HCT116 (cell line): ENCODE data around the gene COL4A1. TPM values are rescaled to one million over a fixed set of nuclear protein-coding genes. Genes with fewer than 3 reads are reported as not detected.

Experiments
- ATAC-seq: fragments of 200-7000 bp; cut with Tn5 transposase; 2 replicates; pipeline ENCODE4 v1.9.1; 2020; ENCODE audit warnings: mild to moderate bottlenecking, moderate library complexity
- BruUV-seq: library from RNA; stranded (reverse); fragments of 400-500 nt; replicated peaks from 2 replicates; lab custom pipeline; 2021; lab: Mats Ljungman, UMichigan
- CTCF ChIA-PET: fragments of 300-600 bp; sonication (Branson Sonifier 250); formaldehyde crosslinking; loops from one replicate; lab custom pipeline; 2021; ENCODE audit warnings: antibody characterized with exemption; lab: Charles Lee
- POLR2A ChIA-PET: fragments of 300-600, 350-600 bp; sonication (Branson Sonifier 250); formaldehyde crosslinking; loops from one replicate; lab custom pipeline; 2021; ENCODE audit warnings: antibody characterized with exemption; lab: Charles Lee
- RAD21 ChIA-PET, 2 experiments: fragments of 300-600 bp; sonication (Branson Sonifier 250); formaldehyde crosslinking; loops; one replicate each; lab custom pipeline; 2023; ENCODE audit warnings: low total read pairs in 2 of 2; ENCODE audit not compliant: uncharacterized antibody in 2 of 2, unreplicated experiment in 2 of 2, low non-redundant PET in 1 of 2; lab: Charles Lee
- DNase-seq: peaks from one replicate; pipeline ENCODE4 v3.0.0-alpha.2; 2010; ENCODE audit warnings: low read depth, low spot score
- H2AFZ ChIP-seq: fragments of 200-600 bp; shearing (Covaris generic), sonication (generic); 2 replicates; pipeline ENCODE4 v1.6.1; 2017; ENCODE audit warnings: low read depth, mixed run types, mixed read lengths, antibody characterized with exemption, low read length; ENCODE audit not compliant: poor library complexity, severe bottlenecking
- H3K27ac ChIP-seq: 2 replicates; pipeline ENCODE4 v1.5.1; 2012; ENCODE audit warnings: low read depth, low read length
- H3K27me3 ChIP-seq: fragments of 200-600 bp; sonication (generic); 2 replicates; pipeline ENCODE4 v1.6.1; 2016; ENCODE audit warnings: mixed run types, low read length, mixed read lengths; ENCODE audit not compliant: insufficient read depth
- H3K36me3 ChIP-seq, 2 experiments: fragments of 200-500 bp in 1 of 2; fragments of 200-600 bp in 1 of 2; sonication (Bioruptor generic) in 1 of 2; sonication (generic) in 1 of 2; 2 replicates each; pipeline versions ENCODE4 v1.5.1 to v1.6.1; 2014 to 2016; ENCODE audit warnings: low read length in 2 of 2, inconsistent platforms in 1 of 2, mixed read lengths in 1 of 2, mixed run types in 1 of 2; ENCODE audit not compliant: insufficient read depth in 2 of 2, control insufficient read depth in 1 of 2
- H3K4me1 ChIP-seq, 2 experiments: fragments of 200-600 bp in 1 of 2; sonication (generic) in 1 of 2; 2 replicates each; pipeline versions ENCODE4 v1.5.1 to v1.6.1; 2012 to 2017; ENCODE audit warnings: low read length in 2 of 2, inconsistent platforms in 1 of 2, mild to moderate bottlenecking in 1 of 2, mixed read lengths in 1 of 2, mixed run types in 1 of 2, moderate library complexity in 1 of 2; ENCODE audit not compliant: insufficient read depth in 2 of 2, control insufficient read depth in 1 of 2
- H3K4me2 ChIP-seq: fragments of 200-600 bp; sonication (generic); 2 replicates; pipeline ENCODE4 v1.6.1; 2017; ENCODE audit warnings: mixed run types, low read length, mixed read lengths
- H3K4me3 ChIP-seq, 2 experiments: fragments of 200-600 bp in 1 of 2; sonication (generic) in 1 of 2; replicated peaks in 1 of 2; 2 replicates each; pipeline ENCODE4 v1.5.1; 2011 to 2016; ENCODE audit warnings: low read length in 2 of 2, control low read depth in 1 of 2, low read depth in 1 of 2, mild to moderate bottlenecking in 1 of 2, mixed read lengths in 1 of 2, mixed run types in 1 of 2
- H3K79me2 ChIP-seq: fragments of 200-600 bp; sonication (generic); 2 replicates; pipeline ENCODE4 v1.6.1; 2017; ENCODE audit warnings: mild to moderate bottlenecking, mixed run types, low read length, moderate library complexity, mixed read lengths; ENCODE audit not compliant: insufficient read depth
- H3K9ac ChIP-seq: fragments of 200-600 bp; sonication (generic); 2 replicates; pipeline ENCODE4 v1.6.1; 2016; ENCODE audit warnings: low read length, mixed read lengths
- H3K9me2 ChIP-seq: fragments of 200-600 bp; sonication (generic), shearing (Covaris generic); 2 replicates; pipeline ENCODE4 v1.6.1; 2017; ENCODE audit warnings: mixed run types, mild to moderate bottlenecking, moderate library complexity; ENCODE audit not compliant: insufficient read depth
- H3K9me3 ChIP-seq, 2 experiments: fragments of 200-500 bp in 1 of 2; fragments of 200-600 bp in 1 of 2; sonication (Bioruptor generic) in 1 of 2; sonication (generic) in 1 of 2; 2 replicates each; pipeline ENCODE4 v1.6.1; 2014 to 2017; ENCODE audit warnings: low read length in 2 of 2, mixed read lengths in 2 of 2, inconsistent platforms in 1 of 2, low read depth in 1 of 2, mild to moderate bottlenecking in 1 of 2, mixed run types in 1 of 2, moderate library complexity in 1 of 2; ENCODE audit not compliant: control insufficient read depth in 1 of 2, insufficient read depth in 1 of 2
- H4K20me1 ChIP-seq: fragments of 200-600 bp; sonication (generic), shearing (Covaris generic); 2 replicates; pipeline ENCODE4 v1.6.1; 2017; ENCODE audit warnings: mixed run types, mild to moderate bottlenecking, moderate library complexity; ENCODE audit not compliant: insufficient read depth
- ATF3 ChIP-seq: IDR thresholded peaks from 2 replicates; pipeline ENCODE4 v1.6.1; 2012
- CBX3 ChIP-seq: IDR thresholded peaks from 2 replicates; pipeline ENCODE4 v1.6.1; 2012; ENCODE audit warnings: low read depth
- CEBPB ChIP-seq: IDR thresholded peaks from 2 replicates; pipeline ENCODE4 v1.6.1; 2012; ENCODE audit warnings: low read depth
- CTCF ChIP-seq, 3 experiments: fragments of 200-600 bp in 1 of 3; sonication (generic) in 1 of 3; IDR thresholded peaks in 2 of 3; conservative IDR thresholded peaks in 1 of 3; 2 replicates each; pipeline ENCODE4 v1.5.1; 2012 to 2017; ENCODE audit warnings: low read depth in 2 of 3, low read length in 2 of 3, antibody characterized with exemption in 1 of 3, borderline replicate concordance in 1 of 3, control low read depth in 1 of 3, mild to moderate bottlenecking in 1 of 3, mixed read lengths in 1 of 3, mixed run types in 1 of 3, moderate library complexity in 1 of 3; ENCODE audit not compliant: insufficient read depth in 1 of 3
- EGR1 ChIP-seq: IDR thresholded peaks from 2 replicates; pipeline ENCODE4 v1.6.1; 2012; ENCODE audit warnings: low read depth
- ELF1 ChIP-seq: IDR thresholded peaks from 2 replicates; pipeline ENCODE4 v1.6.1; 2012; ENCODE audit warnings: low read depth, borderline replicate concordance
- EZH2 ChIP-seq: fragments of 200-600 bp; sonication (generic); IDR thresholded peaks from 2 replicates; pipeline ENCODE4 v1.6.1; 2017; ENCODE audit warnings: antibody characterized with exemption, mixed run types
- EZH2phosphoT487 ChIP-seq: fragments of 200-600 bp; IDR thresholded peaks from 2 replicates; pipeline ENCODE4 v1.6.1; 2018; ENCODE audit warnings: antibody characterized with exemption, borderline replicate concordance
- FOSL1 ChIP-seq: IDR thresholded peaks from 2 replicates; pipeline ENCODE4 v1.6.1; 2012; ENCODE audit warnings: low read depth
- JUND ChIP-seq: IDR thresholded peaks from 2 replicates; pipeline ENCODE4 v1.6.1; 2012
- MAX ChIP-seq: IDR thresholded peaks from 2 replicates; pipeline ENCODE4 v1.6.1; 2012
- POLR2AphosphoS5 ChIP-seq: IDR thresholded peaks from 2 replicates; pipeline ENCODE4 v1.6.1; 2011; ENCODE audit warnings: mild to moderate bottlenecking, low read depth, low read length, moderate library complexity
- SIN3A ChIP-seq: IDR thresholded peaks from 2 replicates; pipeline ENCODE4 v1.6.1; 2012; ENCODE audit warnings: low read depth
- SP1 ChIP-seq: IDR thresholded peaks from 2 replicates; pipeline ENCODE4 v1.6.1; 2012; ENCODE audit warnings: low read depth
- SRF ChIP-seq: IDR thresholded peaks from 2 replicates; pipeline ENCODE4 v1.6.1; 2012; ENCODE audit warnings: low read depth
- TCF7L2 ChIP-seq: IDR thresholded peaks from 2 replicates; pipeline ENCODE4 v1.7.0; 2011; ENCODE audit warnings: borderline replicate concordance, inconsistent platforms; ENCODE audit not compliant: insufficient read depth, insufficient read length; ENCODE audit errors: extremely low read depth
- YY1 ChIP-seq: IDR thresholded peaks from 2 replicates; pipeline ENCODE4 v1.6.1; 2011; ENCODE audit warnings: low read length, low read depth, moderate library complexity, mild to moderate bottlenecking; ENCODE audit not compliant: insufficient replicate concordance; ENCODE audit errors: extremely low read depth
- ZBTB33 ChIP-seq: IDR thresholded peaks from 2 replicates; pipeline ENCODE4 v1.6.1; 2011; ENCODE audit warnings: mild to moderate bottlenecking, low read length, moderate library complexity; ENCODE audit not compliant: insufficient replicate concordance; ENCODE audit errors: extremely low read depth
- ZFX ChIP-seq: fragments of 450-650 bp; IDR thresholded peaks from 2 replicates; pipeline ENCODE4 v1.6.1; 2017
- ZNF274 ChIP-seq: fragments of 200-500 bp; sonication (Bioruptor generic); IDR thresholded peaks from 2 replicates; pipeline ENCODE4 v1.6.1; 2014; ENCODE audit warnings: mild to moderate bottlenecking, low read depth, low read length, inconsistent platforms
- intact Hi-C: fragments of 100-400 bp; cut with micrococcal nuclease; formaldehyde crosslinking; loops from 2 replicates; pipeline ENCODE4 v1.10.0; 2022
- total RNA-seq: library from RNA; stranded (reverse); gene quantifications from one replicate; pipeline ENCODE4 v1.2.1, GENCODE V29; 2021; ENCODE audit not compliant: unreplicated experiment

Gene COL4A1
- total RNA-seq, 1 experiment from 2014 or later: 0.57 TPM

- Histone ChIP-seq H3K27ac (no peak overlapping the region), H3K9me2 (no peaks in the 10 kb centered on the region), H4K20me1 (no peaks in the 10 kb centered on the region), H3K9me3 (no peaks in the 10 kb centered on the region), H3K4me3 (no peak overlapping the region), H2AFZ (no peak overlapping the region), H3K27me3 (peaks cover 6% of the 10 kb centered on the region; the same call in 1 of the 2 replicates), H3K4me2 (no peak overlapping the region), H3K9ac (no peak overlapping the region), H3K4me1 (peaks cover 10 to 20% of the 10 kb centered on the region in 2 experiments; a peak in 3 of 4 replicates)
- no TSS peak for BruUV-seq
- ChIA-PET CTCF (no interaction called here), POLR2A (no interaction called here)
- no peak for DNase-seq
- intact Hi-C loops: no loop called here
- no peak for TF ChIP-seq CEBPB
- TF ChIP-seq SP1: no peak
- TF ChIP-seq ZNF274: no peak
- TF ChIP-seq FOSL1: no peak
- no peak for TF ChIP-seq EZH2phosphoT487
- TF ChIP-seq CTCF (IDR thresholded peaks at IDR 0.05 in 2 of 3, conservative IDR thresholded peaks at IDR 0.05 in 1 of 3; ENCODE audit: borderline replicate concordance in 1 of 3, insufficient read depth in 1 of 3, low read depth in 2 of 3, low read length in 2 of 3): no peak
- no peak for TF ChIP-seq ZFX
- no peak for TF ChIP-seq JUND
- TF ChIP-seq YY1: no peak
- TF ChIP-seq ELF1: no peak
- TF ChIP-seq CBX3: no peak
- TF ChIP-seq SRF: no peak
- TF ChIP-seq POLR2AphosphoS5: no peak
- TF ChIP-seq EZH2: no peak
- no peak for TF ChIP-seq SIN3A
- no peak for TF ChIP-seq EGR1
- no peak for TF ChIP-seq ZBTB33
- TF ChIP-seq TCF7L2: no peak
- TF ChIP-seq MAX: no peak
- no peak for TF ChIP-seq ATF3
- TF ChIP-seq, all 23 proteins: peak for 0
- no peaks in the 10 kb centered on the region for H3K36me3 ChIP-seq
- no peak for ATAC-seq
- H3K79me2 ChIP-seq: no peaks in the 10 kb centered on the region
- RAD21 ChIA-PET: no interaction called here
Measured at GRCh38 chr13:110341445-110342244, 34.7 kb upstream of the COL4A1 start.
